HG03095 (cell line): ENCODE measurements around the gene ITSN1.
"Not testable (repeated sequence)": the region's sequence is repeated elsewhere in the genome, so short reads cannot be mapped to it uniquely, and the experiment has no call there.

Source experiments
- ATAC-seq: cut with Tn5 transposase; IDR thresholded peaks from one replicate; pipeline ENCODE4 v1.9.1; 2021; ENCODE audit warnings: moderate library complexity; ENCODE audit not compliant: unreplicated experiment

Gene ITSN1

GRCh38 chr21:33642027-33642895, at the start of gene ITSN1:
Gene ITSN1 (plus strand): TSS chr21:33642501. CDS start chr21:33718829, 76,328 bp downstream.
- ATAC-seq: peak; percentile 82

- ATAC-seq: no peak
Measured at GRCh38 chr21:33598051-33598450, 44.2 kb upstream of the ITSN1 start.

- ATAC-seq: no peak
Measured at GRCh38 chr21:33608559-33608958, 33.7 kb upstream of the ITSN1 start.

GRCh38 chr21:33611006-33611744, 31.1 kb upstream of the ITSN1 start:
- no peak for ATAC-seq

- not testable (repeated sequence) for ATAC-seq
Measured at GRCh38 chr21:33617565-33617964, 24.7 kb upstream of the ITSN1 start.

GRCh38 chr21:33618407-33618806, 23.9 kb upstream of the ITSN1 start:
- ATAC-seq: no peak

GRCh38 chr21:33619726-33620125, 22.6 kb upstream of the ITSN1 start:
- no peak for ATAC-seq

GRCh38 chr21:33622253-33622652, 20.0 kb upstream of the ITSN1 start:
- ATAC-seq: no peak

- not testable (repeated sequence) for ATAC-seq
Measured at GRCh38 chr21:33626151-33626550, 16.1 kb upstream of the ITSN1 start.

- ATAC-seq: no peak
Measured at GRCh38 chr21:33634254-33634653, 8.0 kb upstream of the ITSN1 start.

GRCh38 chr21:33640697-33641351, 1.5 kb upstream of the ITSN1 start:
- ATAC-seq: no peak

GRCh38 chr21:33641352-33642026, 812 bp upstream of the ITSN1 start, which contains the start of gene CRYZL1:
Gene CRYZL1 (minus strand): TSS chr21:33641741. CDS start chr21:33631551, 10,190 bp downstream.
- ATAC-seq: peak; percentile 78

- ATAC-seq: no peak
Measured at GRCh38 chr21:33642896-33643657, 776 bp downstream of the ITSN1 start.

GRCh38 chr21:33643658-33644311, 1.5 kb downstream of the ITSN1 start:
- ATAC-seq: no peak

- ATAC-seq: no peak
Measured at GRCh38 chr21:33644383-33645074, 2.2 kb downstream of the ITSN1 start.

- no peak for ATAC-seq
Measured at GRCh38 chr21:33645730-33646129, 3.4 kb downstream of the ITSN1 start.

GRCh38 chr21:33647587-33647986, 5.3 kb downstream of the ITSN1 start:
- no peak for ATAC-seq

GRCh38 chr21:33648555-33648954, 6.3 kb downstream of the ITSN1 start:
- ATAC-seq: no peak

GRCh38 chr21:33650230-33650629, 7.9 kb downstream of the ITSN1 start:
- no peak for ATAC-seq
